ENCODE data around the gene RBM19.

The RBM19 gene

GRCh38 chr12:113798552-113798951 lies 167.6 kb downstream of the RBM19 start:
- DNase-seq, result no peak

GRCh38 chr12:113797535-113797868 lies 168.6 kb downstream of the RBM19 start:
- no peak for DNase-seq

- DNase-seq, result no peak
These were observed 169.1 kb downstream of the RBM19 start for GRCh38 chr12:113796852-113797534.

- no peak for DNase-seq
These were observed 169.9 kb downstream of the RBM19 start for GRCh38 chr12:113796066-113796827.

- no peak for DNase-seq
These were observed 170.7 kb downstream of the RBM19 start for GRCh38 chr12:113795445-113795844.

GRCh38 chr12:113794774-113795173 lies 171.4 kb downstream of the RBM19 start:
- no peak for DNase-seq

GRCh38 chr12:113793250-113793649 lies 172.9 kb downstream of the RBM19 start:
- DNase-seq, result no peak

GRCh38 chr12:113792450-113792849 lies 173.7 kb downstream of the RBM19 start:
- DNase-seq, result no peak

- DNase-seq, result no peak
These were observed 177.9 kb downstream of the RBM19 start for GRCh38 chr12:113788020-113788856.

GRCh38 chr12:113786107-113786506 lies 180.0 kb downstream of the RBM19 start:
- DNase-seq, result no peak

- no peak for DNase-seq
These were observed 182.3 kb downstream of the RBM19 start for GRCh38 chr12:113783811-113784210.

- no peak for DNase-seq
These were observed 183.3 kb downstream of the RBM19 start for GRCh38 chr12:113782873-113783272.

- no peak for DNase-seq
These were observed 184.5 kb downstream of the RBM19 start for GRCh38 chr12:113781415-113782198.

- DNase-seq, result no peak
These were observed 186.4 kb downstream of the RBM19 start for GRCh38 chr12:113779774-113780173.

- DNase-seq, result no peak
These were observed 187.5 kb downstream of the RBM19 start for GRCh38 chr12:113778432-113779132.

- DNase-seq, result no peak
These were observed 188.4 kb downstream of the RBM19 start for GRCh38 chr12:113777751-113778150.

GRCh38 chr12:113776536-113776935 lies 189.6 kb downstream of the RBM19 start:
- DNase-seq, result no peak

- DNase-seq, result no peak
These were observed 191.6 kb downstream of the RBM19 start for GRCh38 chr12:113774526-113774925.

GRCh38 chr12:113772505-113773030 lies 193.6 kb downstream of the RBM19 start:
- no peak for DNase-seq

GRCh38 chr12:113770389-113770865 lies 195.7 kb downstream of the RBM19 start:
- DNase-seq, result no peak

GRCh38 chr12:113769305-113769704 lies 196.8 kb downstream of the RBM19 start:
- DNase-seq, result no peak

GRCh38 chr12:113768850-113769249 lies 197.3 kb downstream of the RBM19 start:
- DNase-seq, result no peak
